Left lobe of liver (tissue), 2 donors: Measurements from ENCODE around the gene SYT15B. TPM values are rescaled to one million over a fixed set of nuclear protein-coding genes. Genes with fewer than 3 reads are reported as not detected.
"Not testable (repeated sequence)": the region's sequence is repeated elsewhere in the genome, so short reads cannot be mapped to it uniquely, and the experiment has no call there.

Experiments
- ATAC-seq: fragments of 200-7000 bp; cut with Tn5 transposase; one replicate; pipeline ENCODE4 v1.9.1; 2020; ENCODE audit warnings: mild to moderate bottlenecking, moderate library complexity
- DNase-seq: peaks from one replicate; pipeline ENCODE4 v3.0.0-alpha.2; 2020; ENCODE audit warnings: low spot score
- total RNA-seq: library from RNA; stranded (reverse); gene quantifications from one replicate; pipeline ENCODE4 v1.2.1, GENCODE V29; 2021
- donor health status: DM: no; HTN: no; CAD: no; lungs with moderate emphysema.
- donor health status: DM: no; HTN: yes; CAD: no.

SYT15B gene
- 0.83 TPM for total RNA-seq

GRCh38 chr10:47763554-47764175 lies at the start of gene SYT15B:
TSS of gene SYT15B (minus strand) at chr10:47763592. CDS start at chr10:47762640, 952 bp downstream.
- not testable (repeated sequence) for ATAC-seq, DNase-seq

GRCh38 chr10:47779590-47779989 lies 16.2 kb upstream of the SYT15B start:
- ATAC-seq, DNase-seq: not testable (repeated sequence)

GRCh38 chr10:47775361-47776231 lies 12.2 kb upstream of the SYT15B start:
- ATAC-seq (peak; percentile 98), DNase-seq (peak; percentile 67)

- not testable (repeated sequence) for ATAC-seq, DNase-seq
Observed at GRCh38 chr10:47770745-47771144, 7.4 kb upstream of the SYT15B start.

GRCh38 chr10:47768578-47769115 lies 5.3 kb upstream of the SYT15B start:
- not testable (repeated sequence) for DNase-seq
- peak; percentile 26 for ATAC-seq

GRCh38 chr10:47768085-47768484 lies 4.7 kb upstream of the SYT15B start:
- DNase-seq, ATAC-seq: not testable (repeated sequence)

GRCh38 chr10:47767236-47767635 lies 3.8 kb upstream of the SYT15B start:
- not testable (repeated sequence) for DNase-seq, ATAC-seq

GRCh38 chr10:47765232-47765631 lies 1.8 kb upstream of the SYT15B start:
- not testable (repeated sequence) for DNase-seq

GRCh38 chr10:47762674-47763553 lies 478 bp downstream of the SYT15B start:
- DNase-seq, result not testable (repeated sequence)
- peak; percentile 53 for ATAC-seq

More at GRCh38 chr10:47765232-47765631, 1.8 kb upstream of the SYT15B start:
- not testable (repeated sequence) for ATAC-seq

GRCh38 chr10:47758855-47759254 lies 4.5 kb downstream of the SYT15B start:
- ATAC-seq, DNase-seq: not testable (repeated sequence)

GRCh38 chr10:47756169-47756568 lies 7.2 kb downstream of the SYT15B start:
- ATAC-seq, result peak; percentile 30
- DNase-seq, result not testable (repeated sequence)

GRCh38 chr10:47753871-47754270 lies 9.5 kb downstream of the SYT15B start:
- DNase-seq, ATAC-seq: not testable (repeated sequence)

- DNase-seq, result not testable (repeated sequence)
Observed at GRCh38 chr10:47753176-47753575, 10.2 kb downstream of the SYT15B start.

GRCh38 chr10:47751821-47752220 lies 11.6 kb downstream of the SYT15B start:
- not testable (repeated sequence) for ATAC-seq, DNase-seq

More at GRCh38 chr10:47753176-47753575, 10.2 kb downstream of the SYT15B start:
- not testable (repeated sequence) for ATAC-seq

- not testable (repeated sequence) for ATAC-seq, DNase-seq
Observed at GRCh38 chr10:47750360-47750759, 13.0 kb downstream of the SYT15B start.

GRCh38 chr10:47746780-47747376 lies 16.5 kb downstream of the SYT15B start:
- peak; percentile 8 for ATAC-seq
- not testable (repeated sequence) for DNase-seq

GRCh38 chr10:47744881-47745280 lies 18.5 kb downstream of the SYT15B start:
- DNase-seq, result not testable (repeated sequence)
- ATAC-seq, result peak; percentile 33

- peak; percentile 98 for ATAC-seq
- peak; percentile 64 for DNase-seq
Observed at GRCh38 chr10:47743611-47744550, 19.5 kb downstream of the SYT15B start.

GRCh38 chr10:47740868-47741267 lies 22.5 kb downstream of the SYT15B start:
- ATAC-seq, DNase-seq: not testable (repeated sequence)
